DMS 273 (cell line): ENCODE data around the gene TULP4.
"Not testable (repeated sequence)": the region's sequence is repeated elsewhere in the genome, so short reads cannot be mapped to it uniquely, and the experiment has no call there.

Experiments used
- DNase-seq: peaks from one replicate; lab custom pipeline; 2025; ENCODE audit not compliant: unreplicated experiment; lab: John Stamatoyannopoulos, UW

Gene TULP4

DNA sequence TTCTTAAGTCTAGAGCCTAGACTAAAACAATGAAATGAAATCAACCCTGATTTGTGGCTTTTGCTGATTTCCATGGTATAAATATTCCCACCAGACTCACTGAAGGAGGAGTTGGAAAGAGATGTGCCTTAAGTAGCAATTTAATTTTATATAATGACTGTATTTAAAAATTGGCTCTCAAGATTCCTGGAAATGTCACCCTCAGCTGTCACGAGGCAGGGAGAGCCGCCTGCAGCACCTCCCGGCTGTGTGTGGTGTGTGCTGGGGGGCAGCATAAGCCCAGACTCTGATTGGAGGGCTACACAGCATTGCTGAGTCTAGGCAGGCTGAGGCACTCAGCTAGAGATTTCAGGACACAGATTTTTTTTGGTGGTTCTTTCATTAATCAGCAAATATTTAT is 207.0 kb downstream of the TULP4 start:
- no peak for DNase-seq

DNA sequence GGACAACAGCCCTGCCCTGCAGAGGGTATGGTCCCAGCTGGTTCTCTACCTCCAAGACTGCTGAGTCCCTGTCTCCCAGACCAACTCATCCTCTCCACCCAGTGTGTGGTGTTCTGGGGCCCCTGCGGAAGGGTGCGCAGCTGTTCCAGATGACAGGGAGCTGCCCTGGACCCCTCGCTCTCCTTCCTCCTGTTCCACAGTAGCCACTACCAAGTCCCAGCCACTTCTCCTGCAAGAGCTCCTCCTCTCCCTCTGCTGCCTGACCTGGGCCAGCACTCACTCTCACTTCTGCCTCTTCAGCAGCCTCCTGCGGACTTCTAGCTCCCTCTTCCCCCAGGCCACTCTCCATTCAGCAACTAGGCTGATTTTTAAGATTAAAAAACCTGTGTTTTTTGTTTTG is 207.5 kb downstream of the TULP4 start:
- DNase-seq = no peak

DNA sequence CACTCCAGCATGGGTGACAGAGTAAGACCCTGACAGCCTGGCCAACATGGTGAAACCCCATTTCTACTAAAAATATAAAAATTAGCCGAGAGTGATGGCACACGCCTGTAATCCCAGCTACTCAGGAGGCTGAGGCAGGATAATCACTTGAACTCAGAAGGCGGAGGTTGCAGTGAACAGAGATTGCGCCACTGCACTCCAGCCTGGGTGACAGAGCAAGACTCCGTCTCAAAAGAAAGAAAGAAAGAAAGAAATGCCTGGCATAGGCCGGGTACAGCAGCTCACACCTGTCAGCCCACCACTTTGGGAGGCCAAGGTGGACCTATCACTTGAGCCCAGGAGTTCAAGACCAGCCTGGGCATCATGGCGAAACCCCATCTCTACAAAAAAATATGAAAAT is 208.7 kb downstream of the TULP4 start:
- not testable (repeated sequence) for DNase-seq

DNA sequence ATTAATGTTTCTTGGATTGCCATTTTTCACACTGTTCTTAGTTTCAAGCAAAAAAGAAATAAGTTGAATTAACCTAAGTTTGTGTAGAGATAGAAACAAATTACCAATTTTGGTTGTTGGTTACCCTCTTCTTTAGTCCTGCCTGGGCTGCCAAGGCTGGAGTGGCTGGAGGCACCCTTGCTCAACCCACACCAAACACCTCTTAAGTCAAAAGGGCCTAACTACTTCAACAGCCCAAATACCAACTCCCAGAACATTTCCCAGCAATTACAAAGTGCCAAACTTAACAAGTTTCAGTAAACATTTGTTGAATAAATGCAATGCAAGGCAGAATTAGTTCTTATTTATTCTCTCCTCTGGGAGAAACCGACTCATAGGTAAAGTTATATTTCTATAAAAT is 209.5 kb downstream of the TULP4 start:
- DNase-seq = no peak

DNA sequence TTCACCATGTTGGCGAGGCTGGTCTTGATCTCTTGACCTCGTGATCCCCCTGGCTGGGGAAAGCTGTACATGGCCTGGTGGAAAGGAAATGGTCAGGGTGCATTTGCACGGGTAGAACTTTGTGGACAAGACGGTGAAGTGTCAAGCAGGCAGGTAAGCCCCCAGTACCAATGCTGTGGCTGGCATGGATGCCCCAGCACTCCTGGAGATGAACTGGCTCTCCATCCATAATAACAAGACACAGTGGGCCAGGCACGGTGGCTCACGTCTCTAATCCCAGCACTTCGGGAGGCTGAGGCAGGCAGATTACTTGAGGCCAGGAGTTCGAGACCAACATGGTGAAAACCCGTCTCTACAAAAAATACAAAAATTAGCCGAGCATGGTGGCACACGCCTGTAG is 210.4 kb downstream of the TULP4 start:
- no peak for DNase-seq

DNA sequence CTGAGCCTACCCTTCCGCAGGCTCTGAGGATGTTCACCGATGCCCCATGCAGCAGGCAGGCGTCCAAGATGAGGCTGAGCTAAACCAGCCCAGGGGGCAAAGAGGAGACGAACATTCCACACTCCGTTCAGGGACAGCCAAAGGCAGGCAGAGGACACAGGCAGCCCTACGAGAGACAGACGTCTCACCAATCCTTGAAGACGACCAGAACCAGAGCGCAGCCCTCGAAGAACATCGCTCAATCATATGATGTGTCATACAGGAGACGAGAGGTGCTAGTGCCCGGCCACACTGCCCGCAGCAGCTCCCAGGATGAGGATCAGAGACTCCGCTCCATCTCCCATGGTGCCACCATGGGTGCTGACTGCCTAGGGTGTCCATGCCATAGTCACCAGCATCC is 212.0 kb downstream of the TULP4 start:
- no peak for DNase-seq

DNA sequence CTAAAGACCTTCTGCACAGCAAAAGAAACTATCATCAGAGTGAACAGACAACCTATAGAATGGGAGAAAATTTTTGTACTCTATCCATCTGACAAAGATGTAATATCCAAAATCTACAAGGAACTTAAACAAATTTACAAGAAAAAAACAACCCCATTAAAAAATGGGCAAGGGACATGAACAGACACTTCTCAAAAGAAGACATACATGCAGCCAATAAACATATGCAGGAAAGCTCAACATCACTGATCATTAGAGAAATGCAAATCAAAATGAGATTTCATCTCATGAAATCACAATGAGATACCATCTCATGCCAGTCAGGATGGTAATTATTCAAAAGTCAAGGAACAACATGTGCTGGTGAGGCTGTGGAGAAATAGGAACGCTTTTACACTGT is 215.6 kb downstream of the TULP4 start:
- DNase-seq = not testable (repeated sequence)

DNA sequence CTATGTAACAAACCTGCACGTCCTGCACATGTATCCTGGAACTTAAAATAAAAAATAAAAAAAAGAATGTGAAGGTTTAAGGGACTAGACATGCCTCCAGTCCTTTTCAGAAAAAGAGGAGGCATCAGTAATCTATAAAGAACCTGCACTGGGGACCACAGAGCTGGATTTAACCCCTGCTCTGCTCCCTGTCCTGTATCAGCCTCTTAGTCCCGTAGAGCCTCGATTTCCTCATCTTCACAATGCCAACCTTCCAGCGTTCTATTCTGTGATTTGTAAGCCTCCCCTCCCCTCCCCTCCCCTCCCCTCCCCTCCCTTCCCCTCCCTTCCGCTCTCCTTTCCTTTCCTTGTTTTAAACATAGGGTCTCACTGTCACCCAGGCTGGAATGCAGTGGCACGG is 216.6 kb downstream of the TULP4 start:
- no peak for DNase-seq

DNA sequence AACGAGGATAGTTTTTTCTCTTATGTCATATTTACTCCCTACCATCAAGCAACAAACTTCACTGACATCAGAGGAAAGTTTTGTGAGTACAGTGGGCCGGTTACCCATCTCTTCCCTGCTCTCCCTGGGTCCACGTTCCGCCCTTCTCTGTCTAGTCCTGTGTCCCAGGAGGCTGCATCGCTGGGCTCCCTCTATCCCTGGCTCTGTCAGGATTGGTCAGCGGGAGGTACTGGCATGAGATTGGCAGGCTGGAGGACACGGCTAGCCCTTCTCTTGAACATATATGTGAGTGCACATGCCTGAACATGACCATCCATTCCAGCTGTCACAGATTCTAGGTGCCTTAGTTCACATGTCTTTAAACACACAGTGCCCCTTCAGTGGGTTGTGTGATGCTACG is 217.4 kb downstream of the TULP4 start:
- DNase-seq = no peak

DNA sequence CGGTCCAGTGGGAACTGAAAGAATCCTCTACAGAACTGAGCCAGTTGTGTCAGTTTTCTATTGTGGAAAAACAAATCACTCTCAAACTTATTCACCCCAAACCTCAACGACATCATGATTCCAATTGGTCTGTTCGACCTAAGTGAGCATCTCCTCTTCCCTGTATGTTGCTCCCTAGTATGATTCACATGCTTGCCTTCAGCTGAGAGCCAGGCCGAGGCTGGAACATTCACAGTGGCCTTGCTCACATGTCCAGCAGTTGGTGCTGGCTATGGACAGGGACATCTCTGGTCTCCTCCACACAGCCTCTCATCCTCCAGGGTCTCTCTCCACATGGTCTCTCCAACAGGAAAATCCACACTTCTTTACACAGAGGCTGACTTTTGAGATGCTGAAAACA is 219.3 kb downstream of the TULP4 start:
- no peak for DNase-seq

DNA sequence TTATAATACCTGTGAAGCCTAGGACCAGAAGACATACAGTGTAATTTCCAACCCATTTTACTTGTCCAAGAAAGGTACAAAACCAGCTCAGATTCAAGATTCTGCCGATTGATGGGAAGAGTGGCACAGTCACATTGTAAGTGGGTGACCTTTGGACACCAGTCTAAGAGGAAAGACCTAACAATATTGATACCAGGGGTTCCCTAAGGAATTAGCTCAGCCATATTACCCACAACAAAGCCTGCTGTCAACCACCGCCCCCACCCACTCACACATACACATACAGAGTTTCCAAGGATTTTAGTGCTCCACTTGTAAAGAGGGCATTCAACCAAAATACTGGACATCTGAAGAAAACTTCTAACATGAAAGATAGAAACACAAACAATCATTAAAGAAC is 219.7 kb downstream of the TULP4 start:
- DNase-seq = no peak

DNA sequence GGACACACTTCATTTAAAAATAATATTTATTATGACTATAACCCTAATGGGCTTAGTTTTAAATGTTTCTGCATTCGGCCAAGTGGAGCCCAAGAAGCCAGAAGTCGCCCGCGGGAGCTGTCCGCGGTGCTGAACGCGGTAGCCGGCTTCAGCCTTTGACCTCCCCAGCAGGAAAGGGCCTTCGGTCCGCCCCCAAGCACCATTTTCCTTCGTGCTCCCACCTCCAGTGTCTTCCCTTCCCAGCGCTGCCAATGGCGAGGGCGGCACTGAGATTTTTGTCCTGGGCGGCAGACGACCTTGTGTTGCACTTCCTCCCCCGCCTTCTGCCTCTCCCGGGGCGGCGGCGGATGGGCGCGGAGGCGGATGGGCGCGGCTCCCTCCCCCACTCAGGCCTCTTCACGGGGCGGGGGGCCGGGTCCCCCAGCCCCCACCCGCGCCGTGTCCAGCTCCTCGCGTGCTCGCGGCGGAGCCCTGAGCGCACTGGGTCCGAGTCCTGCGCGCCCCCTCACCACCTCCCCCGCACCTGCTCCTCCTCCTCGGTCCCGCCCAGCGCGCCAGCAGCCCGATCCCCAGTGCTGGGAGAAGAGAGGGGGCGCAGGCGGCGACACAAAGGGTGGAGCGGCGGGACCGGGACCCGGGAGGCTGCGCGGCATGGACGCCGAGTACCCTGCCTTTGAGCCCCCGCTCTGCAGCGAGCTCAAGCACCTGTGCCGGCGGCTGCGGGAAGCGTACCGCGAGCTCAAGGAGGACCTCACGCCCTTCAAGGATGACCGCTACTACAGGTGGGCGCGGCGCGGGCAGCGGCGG is 224.0 kb downstream of the TULP4 start:
- peak; percentile 90 for DNase-seq

DNA sequence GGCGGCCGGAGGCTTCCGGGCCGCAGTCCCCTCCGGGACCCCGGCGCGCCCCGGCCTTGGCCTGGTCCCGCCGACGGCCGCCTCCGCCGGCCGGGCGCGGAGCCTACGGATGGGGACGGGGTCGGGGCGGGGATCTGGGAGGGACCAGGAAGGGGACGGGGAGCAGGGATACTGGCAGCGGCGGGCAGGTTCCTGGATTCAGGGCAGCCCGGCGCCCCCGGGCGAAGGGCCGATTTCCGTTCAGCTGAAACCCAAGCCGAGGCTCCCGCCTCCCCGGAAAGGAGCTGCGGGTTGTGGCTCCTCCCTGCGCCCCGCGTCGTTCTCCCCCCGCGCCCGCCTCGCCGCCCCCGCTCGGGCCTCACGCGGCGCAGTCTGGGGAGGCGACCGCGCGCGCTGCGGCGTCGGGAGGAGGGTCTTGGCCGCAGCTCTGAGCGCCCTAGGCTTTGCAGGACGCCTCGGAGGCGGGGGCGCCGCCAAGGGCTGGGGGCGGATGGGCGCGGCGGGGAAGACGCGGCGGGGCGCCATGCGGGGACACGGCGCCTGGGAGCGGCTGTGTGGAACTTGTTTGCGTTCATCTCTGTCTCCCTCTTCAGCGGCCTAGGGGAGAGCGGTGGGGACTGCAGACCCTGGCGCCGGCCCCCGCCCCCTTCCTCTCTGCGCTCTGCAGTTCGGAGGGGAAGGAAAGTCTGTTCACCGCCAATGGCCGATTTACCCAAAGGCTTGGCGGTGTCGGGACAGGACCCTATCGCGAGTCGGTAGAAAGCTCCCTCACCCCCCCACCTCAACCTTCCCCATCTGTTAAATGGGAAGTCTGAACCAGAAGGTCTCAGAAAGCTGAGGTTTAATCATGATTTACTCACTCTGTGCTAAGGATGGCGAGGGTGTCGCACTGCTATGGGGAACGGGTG is 224.9 kb downstream of the TULP4 start:
- DNase-seq = peak; percentile 80

DNA sequence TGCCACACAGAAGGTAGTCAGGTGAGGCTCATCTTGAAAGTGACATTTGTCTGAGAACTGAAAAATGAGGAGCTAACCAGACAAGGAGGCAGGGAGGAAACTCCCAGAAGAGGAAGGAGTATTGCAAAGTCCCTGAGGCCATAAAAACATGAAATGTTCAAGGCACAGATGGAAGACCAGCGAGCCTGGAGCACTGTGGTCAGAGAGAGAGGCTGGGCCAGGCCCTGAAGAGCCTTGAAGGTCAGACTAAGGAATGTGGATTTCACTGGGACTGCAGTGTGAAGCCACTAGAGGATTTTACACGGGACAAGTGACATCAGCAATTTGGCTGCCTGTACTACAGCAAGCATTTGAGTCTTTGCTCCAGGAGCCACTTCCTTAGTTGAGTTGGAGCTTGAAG is 226.5 kb downstream of the TULP4 start:
- no peak for DNase-seq

DNA sequence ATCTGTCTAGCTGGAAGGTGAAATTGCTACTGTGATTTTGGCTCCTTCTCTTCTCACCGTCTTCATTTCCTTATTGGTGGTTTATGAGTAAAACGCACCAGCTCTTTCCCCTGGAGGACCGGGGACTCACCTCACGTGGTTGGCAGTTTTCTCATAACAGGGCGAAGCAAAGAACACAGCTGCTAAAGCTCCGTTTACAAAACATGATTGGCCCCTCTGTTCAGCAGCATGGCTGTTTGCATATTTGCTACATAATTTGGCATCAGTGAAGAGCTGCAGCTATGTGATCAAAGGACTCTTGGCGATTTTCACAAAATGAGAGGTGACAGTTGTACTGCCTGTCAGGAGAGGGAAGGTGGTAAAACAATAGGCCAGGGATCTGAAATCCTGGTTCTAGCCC is 227.1 kb downstream of the TULP4 start:
- DNase-seq = peak; percentile 23

DNA sequence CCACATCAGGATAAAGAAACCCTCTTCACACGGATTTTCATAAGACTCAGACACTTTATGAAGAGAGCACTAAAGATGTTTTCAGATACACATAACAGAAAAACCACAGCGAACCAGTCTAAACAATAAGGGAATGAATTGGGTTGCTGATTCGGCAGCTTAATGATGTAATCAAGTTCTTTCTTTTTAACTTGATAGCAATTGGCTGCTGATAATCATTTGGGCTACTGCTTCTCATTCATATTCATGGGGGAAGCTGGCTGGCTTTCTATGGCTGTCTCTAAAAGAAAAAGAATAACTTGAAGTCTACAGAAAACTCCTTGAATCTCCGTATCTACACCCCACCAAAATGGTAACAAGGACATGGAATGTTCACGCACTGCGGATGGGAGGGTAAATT is 227.6 kb downstream of the TULP4 start:
- no peak for DNase-seq

DNA sequence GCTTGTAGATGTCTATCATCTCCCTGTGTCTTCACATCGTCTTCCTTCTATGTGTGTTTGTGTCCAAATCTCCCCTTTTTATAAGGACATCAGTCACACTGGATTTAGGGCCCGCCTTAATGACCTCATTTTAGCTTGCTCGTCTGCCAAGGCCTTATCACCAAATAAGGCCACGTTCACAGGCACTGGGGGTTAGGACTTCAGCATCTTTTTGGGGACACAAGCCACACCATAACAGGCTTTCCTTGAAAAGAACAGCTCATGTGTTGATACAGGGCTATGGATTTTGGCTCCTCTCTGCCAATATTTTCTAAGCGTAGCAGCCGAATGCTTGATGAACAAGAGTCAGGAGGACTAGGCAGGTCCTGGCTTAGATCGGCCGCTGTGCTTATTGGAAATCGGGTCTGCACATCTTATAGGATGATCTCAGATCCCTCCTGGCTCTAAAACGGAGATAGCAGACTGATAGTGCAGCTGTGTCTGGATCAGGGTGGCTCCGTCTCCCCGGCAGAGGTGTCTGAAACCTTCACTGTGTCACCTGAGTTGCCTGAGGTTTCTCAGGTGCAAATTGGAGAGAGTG is 231.4 kb downstream of the TULP4 start:
- peak; percentile 16 for DNase-seq

DNA sequence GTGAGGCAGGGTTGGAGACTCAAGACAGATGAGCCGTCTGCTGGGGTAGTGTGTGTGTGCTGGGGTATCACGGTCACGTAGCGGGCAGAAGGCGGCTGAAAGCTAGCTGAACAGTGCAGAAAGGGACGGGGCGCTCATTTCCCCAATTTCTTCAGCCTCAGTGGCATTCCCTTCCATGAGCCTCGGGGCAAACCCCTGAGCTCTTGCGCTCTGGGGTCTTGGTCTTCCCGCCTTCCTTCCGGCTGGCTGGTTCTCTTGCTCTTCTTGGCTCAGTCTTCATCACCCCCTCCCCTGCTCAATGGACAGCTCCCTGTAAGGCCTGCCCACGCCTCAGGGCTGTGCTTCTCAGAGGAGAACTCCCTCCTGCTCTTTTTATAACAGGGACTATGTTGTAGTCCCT is 232.2 kb downstream of the TULP4 start:
- no peak for DNase-seq

DNA sequence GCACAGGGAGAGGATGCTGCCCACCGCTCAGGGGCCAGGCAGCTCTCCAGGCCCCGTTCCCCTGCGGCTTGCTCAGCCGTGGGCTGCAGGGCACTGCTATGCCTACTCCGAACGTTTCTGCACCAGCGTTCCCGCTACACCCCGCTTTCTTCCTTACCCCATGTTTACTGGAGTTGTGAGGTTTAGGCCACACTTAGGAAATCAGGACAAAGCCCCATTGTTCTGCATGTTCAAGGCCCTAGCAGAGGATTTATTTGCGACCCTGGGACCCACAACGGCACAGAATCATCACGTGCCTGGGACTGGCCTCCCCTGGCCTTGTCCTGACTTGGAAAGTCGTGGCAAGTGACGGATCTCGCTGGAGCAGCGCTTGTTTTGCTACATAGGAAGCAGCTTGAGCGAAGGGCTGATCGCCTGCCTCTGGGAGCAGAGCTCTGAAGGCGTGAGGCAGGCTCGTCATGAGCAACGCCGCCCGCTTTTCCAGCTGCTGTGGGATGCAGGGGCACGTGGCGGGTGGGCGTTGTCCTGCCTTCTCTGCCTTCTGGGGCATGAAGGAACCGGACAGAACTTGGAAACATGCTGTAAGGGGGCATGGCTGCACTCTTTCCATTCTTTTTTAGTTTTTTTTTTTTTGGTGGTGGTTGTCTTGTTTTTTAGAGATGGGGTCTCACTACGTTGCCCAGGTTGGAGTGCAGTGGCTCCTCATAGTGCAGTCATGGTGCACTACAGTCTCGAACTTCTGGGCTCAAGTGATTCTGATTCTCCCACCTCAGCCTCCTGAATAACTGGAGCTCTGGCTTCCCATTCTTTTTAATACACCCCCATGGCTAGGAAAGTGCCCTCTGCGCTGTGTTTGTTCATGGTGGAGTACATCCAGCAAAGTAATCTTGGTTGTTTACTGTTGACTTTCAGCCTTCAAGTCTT is 233.0 kb downstream of the TULP4 start:
- no peak for DNase-seq

DNA sequence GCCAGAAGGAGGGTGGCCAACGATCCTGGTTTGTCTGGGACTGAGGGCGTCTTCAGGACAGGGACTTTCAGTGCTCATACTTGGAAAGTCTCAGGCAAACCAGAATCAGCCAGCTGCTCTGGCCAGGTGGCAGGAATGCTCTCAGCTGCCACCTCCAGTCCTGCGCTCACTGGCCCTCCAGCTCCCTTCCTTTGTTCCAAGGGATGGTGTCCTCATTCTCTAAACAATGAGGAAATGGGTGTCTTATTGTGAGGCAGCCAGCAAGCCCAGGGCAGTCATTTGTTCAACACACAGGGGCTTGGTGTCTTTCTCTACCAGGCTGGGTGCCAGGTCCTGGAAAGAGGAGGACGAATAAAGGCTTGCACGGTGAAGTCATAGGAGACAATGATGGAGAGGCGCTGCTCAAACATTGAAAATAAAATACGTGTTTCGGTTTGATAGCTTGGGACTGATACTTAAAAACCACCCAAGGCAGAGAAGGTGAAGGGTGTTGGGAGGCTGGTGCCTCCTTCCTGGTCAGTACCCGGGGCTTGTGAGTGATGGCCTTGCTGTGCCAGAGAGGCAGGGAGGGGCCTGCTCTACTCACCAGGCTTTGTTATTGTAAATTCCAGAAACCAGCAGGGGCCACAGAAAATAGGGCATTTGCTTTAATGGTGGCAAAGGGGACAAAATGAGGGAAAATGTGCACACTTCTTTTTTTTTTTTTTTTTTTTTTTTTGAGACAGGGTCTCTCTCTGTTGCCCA is 236.3 kb downstream of the TULP4 start:
- DNase-seq = peak; percentile 44
